ENCODE results near the gene DUSP22. TPM values are rescaled to one million over a fixed set of nuclear protein-coding genes. Genes with fewer than 3 reads are reported as not detected.

Gene DUSP22
- total RNA-seq, 1 experiment from 2014 or later = 11.5 TPM

- DNase-seq (ENCODE audit: low read depth) = no peak
These were observed 100.4 kb downstream of the DUSP22 start for GRCh38 chr6:392441-393390.

GRCh38 chr6:393391-394221 lies 101.3 kb downstream of the DUSP22 start:
- DNase-seq (ENCODE audit: low read depth) = no peak

GRCh38 chr6:394641-395289 lies 102.5 kb downstream of the DUSP22 start:
- DNase-seq (ENCODE audit: low read depth) = no peak

- no peak for DNase-seq (ENCODE audit: low read depth)
These were observed 103.3 kb downstream of the DUSP22 start for GRCh38 chr6:395432-396125.

- DNase-seq (ENCODE audit: low read depth) = no peak
These were observed 103.8 kb downstream of the DUSP22 start for GRCh38 chr6:396126-396520.

- no peak for DNase-seq (ENCODE audit: low read depth)
These were observed 104.8 kb downstream of the DUSP22 start for GRCh38 chr6:397056-397455.

- DNase-seq (ENCODE audit: low read depth) = no peak
These were observed 105.3 kb downstream of the DUSP22 start for GRCh38 chr6:397604-398003.

GRCh38 chr6:398065-398464 lies 105.8 kb downstream of the DUSP22 start:
- DNase-seq (ENCODE audit: low read depth) = no peak

GRCh38 chr6:398558-399078 lies 106.3 kb downstream of the DUSP22 start:
- DNase-seq (ENCODE audit: low read depth) = no peak

GRCh38 chr6:399785-400534 lies 107.7 kb downstream of the DUSP22 start:
- DNase-seq (ENCODE audit: low read depth) = no peak

GRCh38 chr6:400815-401214 lies 108.5 kb downstream of the DUSP22 start:
- no peak for DNase-seq (ENCODE audit: low read depth)

Other genes starting within 250 kb of the DUSP22 start
- gene IRF4, start 99.3 kb downstream of the DUSP22 start, total RNA-seq (2014; rRNA removed; shearing (Covaris generic)) = 0.10 TPM in 1 of 2 replicates, not detected in the other

Measured in HT1080 (cell line).